Rectal smooth muscle tissue (tissue), 1 donor: ENCODE results near the gene CRCP.

Experiments
- H3K27ac ChIP-seq: one replicate; pipeline ENCODE4 v1.7.0; 2013; ENCODE audit warnings: low read depth, low read length, inconsistent platforms
- H3K27me3 ChIP-seq: one replicate; pipeline ENCODE4 v1.7.0; 2013; ENCODE audit warnings: low read length; ENCODE audit not compliant: control insufficient read depth, insufficient read depth
- H3K36me3 ChIP-seq: one replicate; pipeline ENCODE4 v1.7.0; 2013; ENCODE audit warnings: low read length; ENCODE audit not compliant: control insufficient read depth, insufficient read depth
- H3K4me1 ChIP-seq: one replicate; pipeline ENCODE4 v1.7.0; 2013; ENCODE audit warnings: low read length; ENCODE audit not compliant: control insufficient read depth, insufficient read depth
- H3K4me3 ChIP-seq: one replicate; pipeline ENCODE4 v1.7.0; 2013; ENCODE audit warnings: low read length
- H3K9ac ChIP-seq: one replicate; pipeline ENCODE4 v1.7.0; 2013; ENCODE audit warnings: low read length

Gene CRCP

GRCh38 chr7:66187905-66188304 lies 73.3 kb downstream of the CRCP start:
- H3K27me3 ChIP-seq = no peaks in the 10 kb centered on the region
- H3K4me1 ChIP-seq = no peaks in the 10 kb centered on the region
- H3K36me3 ChIP-seq = no peaks in the 10 kb centered on the region
- no peak overlapping the region for H3K9ac ChIP-seq
- H3K27ac ChIP-seq = no peak overlapping the region
- no peak overlapping the region for H3K4me3 ChIP-seq

DNA sequence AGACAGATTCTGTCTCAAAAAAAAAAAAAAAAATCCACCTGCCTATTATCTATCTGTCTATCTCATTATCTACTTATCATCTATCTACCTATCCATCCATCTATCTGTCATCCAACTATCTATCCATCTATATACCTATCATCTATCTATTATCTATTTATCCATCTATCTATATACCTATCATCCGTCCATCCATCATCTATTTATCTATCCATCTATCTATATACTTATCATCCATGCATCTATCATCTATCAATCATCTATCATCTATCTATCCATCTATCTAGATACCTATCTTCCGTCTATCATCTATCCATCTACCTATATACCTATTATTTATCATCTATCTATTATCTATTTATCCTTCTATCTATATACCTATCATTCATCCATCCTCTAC lies 74.0 kb downstream of the CRCP start:
- H3K4me1 ChIP-seq = no peaks in the 10 kb centered on the region
- no peak overlapping the region for H3K4me3 ChIP-seq
- H3K36me3 ChIP-seq = no peaks in the 10 kb centered on the region
- no peak overlapping the region for H3K27ac ChIP-seq
- H3K27me3 ChIP-seq = no peaks in the 10 kb centered on the region
- H3K9ac ChIP-seq = no peak overlapping the region

DNA sequence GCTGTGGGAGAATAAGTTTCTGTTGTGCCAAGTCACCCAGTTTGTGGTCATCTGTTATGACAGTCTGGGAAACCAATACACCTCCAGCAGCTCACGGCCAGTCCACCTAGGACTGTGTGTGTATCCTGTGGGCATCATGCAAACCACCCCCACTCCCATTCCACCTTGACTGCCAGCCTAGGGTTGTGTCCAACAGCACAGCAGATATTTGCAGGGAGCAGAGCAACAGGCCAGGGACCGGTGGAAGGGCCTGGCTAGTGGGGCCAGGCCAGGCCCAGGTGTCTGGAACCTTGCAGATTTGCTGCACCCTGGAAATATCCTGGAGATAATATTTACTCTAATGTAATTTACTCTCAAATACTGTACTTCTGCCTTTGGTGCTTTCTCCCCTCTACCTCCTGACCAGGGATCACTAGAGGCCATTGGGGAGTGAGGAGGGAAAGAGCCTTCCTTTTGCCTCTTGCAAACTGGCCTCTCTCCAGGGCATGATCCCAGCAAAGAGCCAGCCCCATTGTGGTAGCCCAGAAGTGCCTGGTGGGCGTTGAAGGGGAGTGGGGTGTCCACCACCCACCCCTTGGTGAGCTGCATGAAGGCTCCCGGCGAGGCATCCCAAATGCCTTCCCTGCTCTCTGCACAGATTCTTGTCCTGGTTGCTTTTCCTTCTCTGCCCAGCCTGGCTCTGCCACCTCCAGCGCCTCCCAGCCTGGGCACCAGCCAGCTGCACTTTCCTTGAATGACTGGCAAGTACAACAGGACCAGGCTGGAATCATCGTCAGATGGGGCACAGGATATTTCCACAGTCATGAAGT lies 75.3 kb downstream of the CRCP start:
- Histone ChIP-seq H3K36me3 (no peaks in the 10 kb centered on the region), H3K9ac (no peak overlapping the region), H3K27me3 (no peaks in the 10 kb centered on the region), H3K4me1 (no peaks in the 10 kb centered on the region), H3K27ac (no peak overlapping the region), H3K4me3 (no peak overlapping the region)

DNA sequence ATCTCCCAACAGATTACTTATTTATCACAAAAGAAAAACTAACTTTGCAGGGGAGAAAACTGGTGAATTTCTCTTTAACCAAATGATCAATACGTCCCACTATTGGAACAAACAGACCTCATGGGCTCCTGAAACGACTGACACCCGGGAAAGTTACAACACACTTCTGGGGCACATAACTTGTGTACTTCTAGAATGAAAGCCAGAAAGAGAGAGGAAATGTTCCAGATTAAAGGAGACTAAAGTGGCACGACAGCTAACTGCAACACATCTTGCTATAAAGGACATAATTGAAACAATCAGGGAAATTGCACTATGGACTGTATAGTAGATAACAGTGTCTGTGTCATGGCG lies 75.8 kb downstream of the CRCP start:
- Histone ChIP-seq H3K9ac (no peak overlapping the region), H3K4me3 (no peak overlapping the region), H3K36me3 (no peaks in the 10 kb centered on the region), H3K4me1 (no peaks in the 10 kb centered on the region), H3K27ac (no peak overlapping the region), H3K27me3 (no peaks in the 10 kb centered on the region)

DNA sequence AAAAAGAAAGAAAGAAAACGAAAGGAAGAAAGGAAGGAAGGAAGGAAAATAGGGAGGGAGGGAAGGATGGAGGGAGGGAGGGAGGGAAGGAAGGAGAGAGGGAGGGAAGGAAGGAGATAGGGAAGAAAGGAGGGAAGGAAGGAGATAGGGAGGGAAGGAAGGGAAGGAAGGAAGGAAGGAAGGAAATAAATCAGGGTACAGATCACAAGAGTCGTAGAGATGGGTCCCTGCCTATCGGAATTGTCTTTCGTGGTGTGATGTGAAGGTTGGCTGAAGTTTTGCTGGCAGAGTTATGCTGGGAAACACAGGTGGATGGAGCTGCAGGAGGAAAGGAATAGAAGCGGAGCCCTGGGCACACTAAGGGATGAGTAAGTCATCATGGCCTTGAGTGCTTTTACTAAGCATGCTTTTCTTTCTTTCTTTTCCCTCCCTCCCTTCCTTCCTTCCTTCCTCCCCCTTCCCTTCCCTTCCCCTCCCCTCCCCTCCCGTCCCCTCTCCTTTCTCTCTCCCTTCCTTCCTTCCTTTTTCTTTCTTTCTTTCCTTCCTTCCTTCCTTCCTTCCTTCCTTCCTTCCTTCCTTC lies 78.6 kb downstream of the CRCP start:
- Histone ChIP-seq H3K4me3 (no peak overlapping the region), H3K27ac (no peak overlapping the region), H3K9ac (no peak overlapping the region), H3K36me3 (no peaks in the 10 kb centered on the region), H3K4me1 (no peaks in the 10 kb centered on the region), H3K27me3 (no peaks in the 10 kb centered on the region)

- Histone ChIP-seq H3K36me3 (no peaks in the 10 kb centered on the region), H3K27ac (no peak overlapping the region), H3K4me1 (no peaks in the 10 kb centered on the region), H3K27me3 (peaks cover 2% of the 10 kb centered on the region), H3K4me3 (no peak overlapping the region), H3K9ac (no peak overlapping the region)
Measured at GRCh38 chr7:66198469-66198868, 83.8 kb downstream of the CRCP start.

DNA sequence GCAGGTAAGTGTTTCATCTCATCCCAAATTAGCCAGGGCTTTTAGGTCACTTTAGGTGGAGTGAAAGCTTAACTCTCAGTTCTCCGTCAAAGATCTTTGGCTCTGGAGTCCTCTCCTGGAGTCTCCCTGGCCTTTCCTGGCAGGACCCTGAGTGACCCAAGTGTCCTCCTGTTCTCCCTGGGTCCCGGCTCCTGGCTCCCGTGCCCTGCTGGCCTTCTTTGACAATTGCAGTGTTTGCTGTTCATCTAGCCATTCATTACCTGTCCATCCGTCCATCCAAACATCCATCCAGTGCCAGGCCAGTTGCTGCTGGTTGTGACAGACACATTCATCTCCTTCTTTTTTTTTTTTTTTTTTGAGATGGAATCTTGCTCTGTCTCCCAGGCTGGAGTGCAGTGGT lies 84.3 kb downstream of the CRCP start:
- Histone ChIP-seq H3K27me3 (peaks cover 2% of the 10 kb centered on the region), H3K4me1 (no peaks in the 10 kb centered on the region), H3K36me3 (no peaks in the 10 kb centered on the region), H3K9ac (no peak overlapping the region), H3K4me3 (no peak overlapping the region), H3K27ac (no peak overlapping the region)

- Histone ChIP-seq H3K9ac (no peak overlapping the region), H3K27ac (no peak overlapping the region), H3K36me3 (no peaks in the 10 kb centered on the region), H3K4me1 (peaks cover 3% of the 10 kb centered on the region), H3K27me3 (peaks cover 2% of the 10 kb centered on the region), H3K4me3 (no peak overlapping the region)
Measured at GRCh38 chr7:66202441-66202840, 87.8 kb downstream of the CRCP start.
